ENCODE measurements around the gene CRADD.

The CRADD gene

DNA sequence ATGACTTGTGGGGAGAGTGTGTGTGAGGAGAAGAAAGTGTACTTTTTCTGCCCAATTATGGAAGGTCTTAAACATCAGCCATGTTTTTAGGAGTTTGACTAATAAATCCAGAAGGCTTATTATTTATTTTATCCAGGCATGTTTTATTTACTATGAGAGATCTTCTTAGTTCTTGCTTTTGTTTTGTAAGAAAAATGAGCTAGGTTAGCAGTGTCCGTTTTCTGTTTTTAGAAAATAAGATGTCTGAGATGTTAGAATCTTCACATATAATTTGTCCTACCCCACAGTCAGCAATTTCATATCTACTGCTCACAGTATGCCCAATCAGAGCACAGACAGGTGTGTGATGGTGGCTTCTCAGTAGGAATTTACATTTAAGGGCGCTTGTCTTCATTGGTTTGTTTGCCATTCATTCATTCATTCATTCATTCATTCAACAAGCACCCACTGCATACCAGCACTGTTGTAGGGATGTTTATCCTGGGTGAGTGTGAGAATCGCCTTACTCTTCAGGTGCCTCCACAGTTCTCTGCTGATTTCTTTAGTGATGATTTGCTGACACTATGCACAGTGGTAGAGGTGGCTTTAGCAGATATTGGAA is 83.2 kb downstream of the CRADD start:
- TF ChIP-seq POLR2AphosphoS5 (IDR thresholded peaks at IDR 0.05; ENCODE audit: low read depth) (no peak), SPI1 (IDR thresholded peaks at IDR 0.05; ENCODE audit: borderline replicate concordance, low read depth) (no peak)
- TF ChIP-seq, protein P1, sequence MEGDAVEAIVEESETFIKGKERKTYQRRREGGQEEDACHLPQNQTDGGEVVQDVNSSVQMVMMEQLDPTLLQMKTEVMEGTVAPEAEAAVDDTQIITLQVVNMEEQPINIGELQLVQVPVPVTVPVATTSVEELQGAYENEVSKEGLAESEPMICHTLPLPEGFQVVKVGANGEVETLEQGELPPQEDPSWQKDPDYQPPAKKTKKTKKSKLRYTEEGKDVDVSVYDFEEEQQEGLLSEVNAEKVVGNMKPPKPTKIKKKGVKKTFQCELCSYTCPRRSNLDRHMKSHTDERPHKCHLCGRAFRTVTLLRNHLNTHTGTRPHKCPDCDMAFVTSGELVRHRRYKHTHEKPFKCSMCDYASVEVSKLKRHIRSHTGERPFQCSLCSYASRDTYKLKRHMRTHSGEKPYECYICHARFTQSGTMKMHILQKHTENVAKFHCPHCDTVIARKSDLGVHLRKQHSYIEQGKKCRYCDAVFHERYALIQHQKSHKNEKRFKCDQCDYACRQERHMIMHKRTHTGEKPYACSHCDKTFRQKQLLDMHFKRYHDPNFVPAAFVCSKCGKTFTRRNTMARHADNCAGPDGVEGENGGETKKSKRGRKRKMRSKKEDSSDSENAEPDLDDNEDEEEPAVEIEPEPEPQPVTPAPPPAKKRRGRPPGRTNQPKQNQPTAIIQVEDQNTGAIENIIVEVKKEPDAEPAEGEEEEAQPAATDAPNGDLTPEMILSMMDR (IDR thresholded peaks at IDR 0.05; ENCODE audit: insufficient read depth, low read length) = no peak
- TF ChIP-seq, protein P2, sequence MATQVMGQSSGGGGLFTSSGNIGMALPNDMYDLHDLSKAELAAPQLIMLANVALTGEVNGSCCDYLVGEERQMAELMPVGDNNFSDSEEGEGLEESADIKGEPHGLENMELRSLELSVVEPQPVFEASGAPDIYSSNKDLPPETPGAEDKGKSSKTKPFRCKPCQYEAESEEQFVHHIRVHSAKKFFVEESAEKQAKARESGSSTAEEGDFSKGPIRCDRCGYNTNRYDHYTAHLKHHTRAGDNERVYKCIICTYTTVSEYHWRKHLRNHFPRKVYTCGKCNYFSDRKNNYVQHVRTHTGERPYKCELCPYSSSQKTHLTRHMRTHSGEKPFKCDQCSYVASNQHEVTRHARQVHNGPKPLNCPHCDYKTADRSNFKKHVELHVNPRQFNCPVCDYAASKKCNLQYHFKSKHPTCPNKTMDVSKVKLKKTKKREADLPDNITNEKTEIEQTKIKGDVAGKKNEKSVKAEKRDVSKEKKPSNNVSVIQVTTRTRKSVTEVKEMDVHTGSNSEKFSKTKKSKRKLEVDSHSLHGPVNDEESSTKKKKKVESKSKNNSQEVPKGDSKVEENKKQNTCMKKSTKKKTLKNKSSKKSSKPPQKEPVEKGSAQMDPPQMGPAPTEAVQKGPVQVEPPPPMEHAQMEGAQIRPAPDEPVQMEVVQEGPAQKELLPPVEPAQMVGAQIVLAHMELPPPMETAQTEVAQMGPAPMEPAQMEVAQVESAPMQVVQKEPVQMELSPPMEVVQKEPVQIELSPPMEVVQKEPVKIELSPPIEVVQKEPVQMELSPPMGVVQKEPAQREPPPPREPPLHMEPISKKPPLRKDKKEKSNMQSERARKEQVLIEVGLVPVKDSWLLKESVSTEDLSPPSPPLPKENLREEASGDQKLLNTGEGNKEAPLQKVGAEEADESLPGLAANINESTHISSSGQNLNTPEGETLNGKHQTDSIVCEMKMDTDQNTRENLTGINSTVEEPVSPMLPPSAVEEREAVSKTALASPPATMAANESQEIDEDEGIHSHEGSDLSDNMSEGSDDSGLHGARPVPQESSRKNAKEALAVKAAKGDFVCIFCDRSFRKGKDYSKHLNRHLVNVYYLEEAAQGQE (IDR thresholded peaks at IDR 0.05; ENCODE audit: insufficient replicate concordance, low read depth) = no peak

DNA sequence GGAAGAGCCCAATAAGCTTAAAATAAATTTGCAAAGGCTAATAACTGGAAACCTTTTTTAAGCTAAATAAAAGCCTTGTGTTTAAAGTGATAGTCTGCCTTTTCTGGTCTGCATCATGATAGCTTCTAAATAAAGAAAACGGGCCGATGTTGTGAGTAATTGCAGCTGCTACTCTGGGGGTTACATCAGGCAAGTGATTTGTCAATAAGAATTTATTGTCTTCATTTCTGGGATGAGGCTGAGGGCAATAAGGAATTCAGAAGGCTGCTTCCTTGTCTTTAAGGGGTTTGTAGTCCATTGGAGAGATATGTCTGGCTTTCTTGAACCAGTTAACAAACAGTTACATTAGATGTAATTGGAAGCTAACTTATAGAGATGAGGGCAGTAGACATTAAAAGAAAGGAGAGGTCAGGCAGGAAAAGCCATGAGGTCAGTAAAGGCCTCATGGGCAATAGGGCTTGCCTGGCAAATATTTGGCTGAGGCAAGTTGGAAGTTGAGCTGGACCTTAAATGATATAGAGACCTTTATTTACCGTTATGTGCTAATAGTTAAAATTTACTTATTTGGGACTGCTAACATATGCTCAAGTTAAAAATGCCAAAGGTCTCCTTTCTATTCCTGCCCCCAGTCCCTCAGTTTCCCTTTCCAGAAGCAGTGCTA is 85.0 kb downstream of the CRADD start:
- Histone ChIP-seq H3K27ac (replicated peaks) (no peak overlapping the region), H3K27me3 (ENCODE audit: insufficient read depth, poor library complexity, severe bottlenecking) (no peaks in the 10 kb centered on the region), H3K4me3 (replicated peaks; ENCODE audit: insufficient read depth, low read length) (no peak overlapping the region)
- TF ChIP-seq GABPA (IDR thresholded peaks at IDR 0.05; ENCODE audit: low read depth) = no peak
- DNase-seq (ENCODE audit: low read depth in 1 of 2, low spot score in 1 of 2) = no peak

More for the DNA sequence above, 83.2 kb downstream of the CRADD start:
- H3K27ac ChIP-seq (replicated peaks) = no peak overlapping the region
- no peak overlapping the region for H3K4me3 ChIP-seq (replicated peaks; ENCODE audit: insufficient read depth, low read length)
- DNase-seq (ENCODE audit: low read depth in 1 of 2, low spot score in 1 of 2) = no peak
- no peaks in the 10 kb centered on the region for H3K27me3 ChIP-seq (ENCODE audit: insufficient read depth, poor library complexity, severe bottlenecking)

DNA sequence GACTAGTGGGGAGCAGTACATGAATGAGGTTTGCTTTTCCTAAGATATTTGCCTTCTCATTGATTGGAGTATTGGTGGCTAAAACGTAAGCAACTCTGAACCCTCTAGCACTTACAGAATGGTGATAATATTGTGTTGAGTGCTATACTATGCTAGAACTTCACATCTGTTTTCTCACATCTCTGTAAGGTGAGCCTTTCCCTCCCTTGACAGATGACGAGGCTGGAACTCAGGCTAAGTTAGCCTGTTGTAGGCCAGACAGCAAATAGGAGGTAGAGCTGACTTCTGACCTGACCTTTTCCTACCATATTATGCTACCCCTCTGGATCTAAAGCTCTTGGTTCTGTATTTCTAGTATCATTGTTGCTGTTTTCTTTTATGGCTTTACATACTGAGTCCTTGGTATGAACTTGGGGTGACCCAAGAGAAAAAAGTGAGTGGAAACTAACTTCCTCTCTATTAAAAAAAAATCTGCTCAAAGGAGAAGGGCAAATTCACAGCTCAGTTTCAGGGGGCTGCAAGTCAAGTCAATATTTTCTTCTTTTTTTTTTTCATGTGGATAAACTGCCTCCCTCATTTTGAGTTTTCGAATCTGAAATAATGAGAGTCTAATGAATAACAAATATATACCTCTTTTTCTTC is 85.9 kb downstream of the CRADD start:
- TF ChIP-seq SPI1 (IDR thresholded peaks at IDR 0.05; ENCODE audit: borderline replicate concordance, low read depth) (no peak), POLR2AphosphoS5 (IDR thresholded peaks at IDR 0.05; ENCODE audit: low read depth) (no peak), GABPA (IDR thresholded peaks at IDR 0.05; ENCODE audit: low read depth) (no peak)
- TF ChIP-seq, protein P2 (IDR thresholded peaks at IDR 0.05; ENCODE audit: insufficient replicate concordance, low read depth) = no peak
- TF ChIP-seq, protein P1 (IDR thresholded peaks at IDR 0.05; ENCODE audit: insufficient read depth, low read length) = no peak
- H3K4me3 ChIP-seq (replicated peaks; ENCODE audit: insufficient read depth, low read length) = no peak overlapping the region
- no peak for DNase-seq (ENCODE audit: low read depth in 1 of 2, low spot score in 1 of 2)
- H3K27me3 ChIP-seq (ENCODE audit: insufficient read depth, poor library complexity, severe bottlenecking) = no peaks in the 10 kb centered on the region
- no peak overlapping the region for H3K27ac ChIP-seq (replicated peaks)

DNA sequence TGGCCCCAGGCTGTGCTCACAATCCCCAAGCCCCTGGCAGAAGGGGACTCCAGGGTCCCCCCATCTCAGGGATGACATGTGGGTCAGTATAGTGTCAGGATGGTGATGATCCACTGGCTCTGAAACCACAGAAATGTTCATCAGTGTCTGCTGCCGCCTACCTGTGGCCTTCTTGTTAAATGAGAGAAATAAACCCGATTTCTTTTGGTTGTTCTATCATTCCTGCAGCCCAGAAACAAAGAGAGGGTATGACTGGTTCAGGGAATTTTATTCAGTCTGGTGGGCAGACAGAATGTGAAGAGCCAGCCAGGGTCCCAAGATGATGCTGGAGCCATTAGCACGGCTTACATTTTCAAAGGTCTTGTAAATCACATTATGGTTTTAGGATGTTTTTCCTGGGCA is 86.6 kb downstream of the CRADD start:
- H3K27ac ChIP-seq (replicated peaks) = no peak overlapping the region
- no peak for DNase-seq (ENCODE audit: low read depth in 1 of 2, low spot score in 1 of 2)
- TF ChIP-seq SPI1 (IDR thresholded peaks at IDR 0.05; ENCODE audit: borderline replicate concordance, low read depth) = no peak
- TF ChIP-seq, protein P2 (IDR thresholded peaks at IDR 0.05; ENCODE audit: insufficient replicate concordance, low read depth) = no peak

More for the DNA sequence above, 86.6 kb downstream of the CRADD start:
- no peaks in the 10 kb centered on the region for H3K27me3 ChIP-seq (ENCODE audit: insufficient read depth, poor library complexity, severe bottlenecking)
- H3K4me3 ChIP-seq (replicated peaks; ENCODE audit: insufficient read depth, low read length) = no peak overlapping the region
